Thymus (tissue), 11 donors: ENCODE data around the gene PDLIM1. TPM values are rescaled to one million over a fixed set of nuclear protein-coding genes. Genes with fewer than 3 reads are reported as not detected.

Experiments used
- DNase-seq, 9 donors: peaks; one replicate each; pipeline ENCODE4 v3.0.0-alpha.2; 2013; ENCODE audit warnings: low spot score in 9 of 9, low read depth in 6 of 9, missing footprints in 1 of 9
- H3K27ac ChIP-seq, 2 donors: one replicate each; pipeline ENCODE4 v1.5.1; 2013; ENCODE audit warnings: control low read depth in 1 of 2, low read depth in 1 of 2, low read length in 1 of 2, mild to moderate bottlenecking in 1 of 2, moderate library complexity in 1 of 2
- H3K27me3 ChIP-seq, 2 donors: one replicate each; pipeline ENCODE4 v1.5.1; 2013; ENCODE audit warnings: low read length in 1 of 2; ENCODE audit not compliant: control insufficient read depth in 2 of 2, insufficient read depth in 1 of 2
- H3K36me3 ChIP-seq, 2 donors: one replicate each; pipeline ENCODE4 v1.5.1; 2013; ENCODE audit warnings: low read length in 1 of 2, mild to moderate bottlenecking in 1 of 2, moderate library complexity in 1 of 2; ENCODE audit not compliant: control insufficient read depth in 2 of 2, insufficient read depth in 2 of 2
- H3K4me1 ChIP-seq, 2 donors: one replicate each; pipeline ENCODE4 v1.5.1; 2013; ENCODE audit warnings: low read length in 2 of 2; ENCODE audit not compliant: control insufficient read depth in 2 of 2, insufficient read depth in 2 of 2
- H3K4me3 ChIP-seq, 2 donors: one replicate each; pipeline ENCODE4 v1.5.1; 2013; ENCODE audit warnings: low read length in 2 of 2, control low read depth in 1 of 2, mild to moderate bottlenecking in 1 of 2
- H3K9me3 ChIP-seq, 2 donors: one replicate each; pipeline ENCODE4 v1.5.1; 2013; ENCODE audit warnings: low read length in 1 of 2, mild to moderate bottlenecking in 1 of 2; ENCODE audit not compliant: control insufficient read depth in 2 of 2, insufficient read depth in 1 of 2
- WGBS: extraction: QIAGEN DNeasy Blood & Tissue Kit; methylation state at CpG from one replicate; pipeline ENCODE4 v1.1.7; 2013; 5-methylcytosine and 5-hydroxymethylcytosine counted together
- polyA plus RNA-seq: library from polyadenylated mRNA; stranded (reverse); fragments of 200-250 nt; gene quantifications from one replicate; pipeline ENCODE4 v1.2.3, GENCODE V29; 2013
- total RNA-seq: library from RNA; stranded (reverse); fragments of 120-200 nt; gene quantifications from one replicate; pipeline ENCODE4 v1.2.4, GENCODE V29; 2013
- donor health status: healthy.

Gene PDLIM1
- total and polyA plus RNA-seq, 2 donors: 18.2 to 316 TPM

DNA sequence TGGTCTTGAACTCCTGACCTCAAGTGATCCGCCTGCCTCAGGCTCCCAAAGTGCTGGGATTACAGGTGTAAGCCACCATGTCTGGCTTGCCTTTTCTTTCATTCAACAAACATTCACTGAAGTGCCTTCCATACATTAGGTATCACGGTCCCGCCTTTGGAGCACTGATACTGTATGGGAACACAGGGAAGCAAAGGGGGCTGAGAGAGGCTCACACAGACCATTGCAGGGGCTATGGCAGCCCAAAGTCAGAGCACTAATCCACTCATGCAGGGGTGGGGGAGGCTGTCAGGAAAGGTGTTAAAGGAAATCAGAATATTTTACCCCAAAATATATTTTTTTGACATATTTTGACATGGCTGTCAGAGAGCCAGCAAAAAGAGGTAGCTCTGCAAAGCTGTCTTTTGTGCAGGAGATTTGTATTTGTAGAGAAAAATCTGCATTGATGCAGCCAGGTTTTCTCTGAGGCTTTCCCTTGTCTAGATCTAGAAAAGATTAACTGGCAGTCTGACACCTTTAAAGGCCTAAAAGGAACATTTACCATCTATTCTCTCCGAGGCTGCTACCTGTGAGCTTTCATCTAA, 42.0 kb upstream of the PDLIM1 start:
- WGBS: 95% methylated on average over 4 of the region's 4 CpGs
- Histone ChIP-seq H3K27me3 (no peaks in the 10 kb centered on the region), H3K4me1 (no peaks in the 10 kb centered on the region), H3K27ac (no peak overlapping the region), H3K4me3 (no peak overlapping the region), H3K9me3 (no peaks in the 10 kb centered on the region), H3K36me3 (no peaks in the 10 kb centered on the region)
- DNase-seq: no peak

DNA sequence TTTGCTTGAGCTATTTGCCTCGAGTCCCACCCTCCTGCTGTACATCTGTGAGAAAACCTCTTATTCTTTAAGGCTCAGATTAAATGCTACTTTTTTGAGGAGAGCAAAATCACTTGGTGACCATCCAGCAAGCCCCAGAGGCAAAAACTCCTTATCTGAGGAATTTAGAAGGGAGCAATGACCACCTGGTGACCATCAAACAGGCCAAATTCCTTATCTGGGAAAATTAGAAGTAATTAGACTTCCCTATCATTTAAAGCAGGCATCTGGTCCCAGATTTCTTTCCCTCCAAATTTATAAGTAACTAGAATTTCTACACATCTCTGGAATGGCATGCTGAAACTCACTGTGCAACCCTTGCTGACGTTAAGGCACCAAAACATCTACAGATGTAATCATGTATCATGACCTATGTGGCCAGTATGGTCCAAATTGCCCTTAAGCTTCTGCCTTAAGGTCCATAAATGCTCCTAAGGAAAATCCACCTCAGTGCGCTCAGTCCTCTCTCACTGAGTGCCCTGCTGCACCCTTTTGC, 40.9 kb upstream of the PDLIM1 start:
- 94% methylated on average over 3 of the region's 3 CpGs for WGBS
- Histone ChIP-seq H3K27ac (no peak overlapping the region), H3K9me3 (no peaks in the 10 kb centered on the region), H3K36me3 (no peaks in the 10 kb centered on the region), H3K27me3 (no peaks in the 10 kb centered on the region), H3K4me3 (no peak overlapping the region), H3K4me1 (no peaks in the 10 kb centered on the region)
- no peak for DNase-seq

DNA sequence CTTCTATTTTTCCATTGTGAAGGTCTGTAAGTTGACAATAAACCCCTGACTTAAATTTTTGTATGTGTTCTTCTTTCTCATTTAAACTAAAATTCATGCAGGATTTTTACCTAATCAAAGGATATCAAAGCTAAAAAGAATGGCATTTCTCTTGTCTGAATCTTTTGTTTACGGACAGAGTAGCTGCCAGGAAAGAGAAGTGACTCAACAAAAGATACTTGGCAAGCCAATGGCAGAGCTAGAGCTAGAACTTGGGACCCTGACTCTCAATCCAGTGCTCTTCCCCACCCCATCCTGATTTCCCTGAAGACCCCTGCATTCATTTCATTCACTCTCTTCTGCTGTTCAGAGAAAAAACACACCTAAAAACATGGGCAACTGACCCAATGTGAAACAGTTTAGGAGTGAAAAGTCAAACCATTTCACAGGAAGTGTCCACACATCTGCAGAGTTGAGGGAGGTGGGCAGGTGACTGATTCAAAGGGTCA, 40.2 kb upstream of the PDLIM1 start:
- DNase-seq: no peak
- H3K4me3 ChIP-seq: no peak overlapping the region
- no peaks in the 10 kb centered on the region for H3K9me3 ChIP-seq
- H3K4me1 ChIP-seq: no peaks in the 10 kb centered on the region
- 95% methylated on average over 1 of the region's 1 CpG for WGBS
- H3K36me3 ChIP-seq: no peaks in the 10 kb centered on the region
- H3K27ac ChIP-seq: no peak overlapping the region
- no peaks in the 10 kb centered on the region for H3K27me3 ChIP-seq

DNA sequence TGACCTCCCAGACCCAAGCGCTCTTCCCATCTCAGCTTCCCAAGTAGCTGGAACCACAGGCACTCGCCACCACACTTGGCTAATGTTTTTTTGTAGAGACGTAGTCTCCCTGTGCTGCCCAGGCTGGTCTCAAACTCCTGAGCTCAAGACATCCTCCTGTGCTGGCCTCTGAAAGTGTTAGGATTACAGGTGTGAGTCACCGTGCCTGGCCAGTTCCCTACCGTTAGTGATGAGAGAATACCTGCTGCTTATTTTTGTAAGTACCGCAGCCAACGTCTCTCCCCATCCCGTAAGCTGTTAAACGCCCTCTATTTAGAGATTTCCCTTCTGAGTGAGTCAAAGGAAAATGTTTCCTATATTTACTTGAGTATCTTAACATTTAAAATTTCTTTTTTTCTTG, 38.5 kb upstream of the PDLIM1 start:
- no peaks in the 10 kb centered on the region for H3K36me3 ChIP-seq
- 97% methylated on average over 9 of the region's 9 CpGs for WGBS
- no peak for DNase-seq
- no peak overlapping the region for H3K4me3 ChIP-seq
- no peaks in the 10 kb centered on the region for H3K4me1 ChIP-seq
- H3K9me3 ChIP-seq: no peaks in the 10 kb centered on the region
- no peak overlapping the region for H3K27ac ChIP-seq
- no peaks in the 10 kb centered on the region for H3K27me3 ChIP-seq

DNA sequence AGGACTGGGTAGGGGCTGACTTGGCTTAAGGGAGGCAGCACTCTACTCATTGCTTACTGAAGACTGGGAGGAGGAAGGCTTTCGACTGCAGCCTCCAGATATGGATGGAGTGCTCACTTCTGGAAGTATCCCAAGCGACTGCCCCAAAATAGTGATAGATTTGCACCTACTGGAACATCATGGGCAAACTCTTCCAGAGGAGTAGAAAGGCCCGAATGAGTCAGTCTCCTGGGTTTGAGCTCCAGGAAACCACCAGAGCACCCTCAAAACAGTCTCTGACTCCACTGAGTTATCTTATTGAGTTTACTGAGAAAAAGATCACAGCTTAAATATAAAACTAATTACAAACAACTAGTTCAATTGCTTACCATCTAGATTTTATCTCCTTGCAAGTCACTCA, 37.2 kb upstream of the PDLIM1 start:
- Histone ChIP-seq H3K9me3 (no peaks in the 10 kb centered on the region), H3K27me3 (no peaks in the 10 kb centered on the region), H3K36me3 (no peaks in the 10 kb centered on the region), H3K4me1 (no peaks in the 10 kb centered on the region), H3K4me3 (no peak overlapping the region), H3K27ac (no peak overlapping the region)
- WGBS: 88% methylated on average over 3 of the region's 3 CpGs
- DNase-seq: no peak

DNA sequence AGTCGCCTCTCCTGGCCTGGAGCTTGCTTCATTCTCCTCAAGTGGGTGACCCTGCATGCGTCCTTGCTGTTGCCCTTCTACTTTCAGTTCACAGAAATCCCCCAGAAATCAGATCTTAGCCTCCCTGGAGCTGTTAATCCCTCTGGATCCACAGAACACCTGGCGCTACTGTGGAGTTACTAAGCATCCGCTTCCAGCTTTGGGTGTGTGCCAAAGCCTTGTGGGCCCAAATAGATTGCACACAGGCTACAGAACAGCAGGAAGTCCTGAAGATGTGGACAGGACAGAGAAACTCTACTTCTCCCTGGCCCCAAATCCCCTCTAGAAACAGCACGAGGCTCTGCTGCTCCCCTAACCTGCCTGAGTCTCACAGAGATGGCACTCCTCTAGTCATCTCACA, 36.6 kb upstream of the PDLIM1 start:
- Histone ChIP-seq H3K27ac (peak overlapping the region; percentile 33), H3K27me3 (no peaks in the 10 kb centered on the region)
- WGBS: 88% methylated on average over 5 of the region's 5 CpGs

DNA sequence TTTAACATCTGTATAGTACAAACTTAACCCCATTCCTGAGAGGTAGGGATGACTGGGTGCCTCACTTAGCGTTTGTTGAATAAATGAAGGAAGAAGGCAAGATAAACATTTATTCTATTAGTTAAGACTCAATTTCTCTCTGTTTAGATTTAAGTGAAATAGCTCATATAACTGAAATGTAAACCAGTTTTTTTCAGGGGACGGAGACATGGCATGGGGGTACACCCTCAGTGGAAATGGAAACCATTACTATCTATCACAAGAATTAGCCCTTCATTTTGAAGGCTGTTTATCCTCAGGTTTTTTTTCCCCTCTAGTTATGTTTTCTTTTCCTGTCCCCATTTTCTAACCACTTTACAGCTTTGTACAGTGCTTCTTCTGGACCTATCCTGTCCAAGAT, 35.6 kb upstream of the PDLIM1 start:
- WGBS: 95% methylated on average over 2 of the region's 2 CpGs
- no peaks in the 10 kb centered on the region for H3K27me3 ChIP-seq
- no peak overlapping the region for H3K4me3 ChIP-seq
- H3K27ac ChIP-seq: no peak overlapping the region
- H3K36me3 ChIP-seq: no peaks in the 10 kb centered on the region
- no peaks in the 10 kb centered on the region for H3K9me3 ChIP-seq
- H3K4me1 ChIP-seq: no peaks in the 10 kb centered on the region
- DNase-seq: no peak

More for the DNA sequence above, 36.6 kb upstream of the PDLIM1 start:
- Histone ChIP-seq H3K4me1 (no peaks in the 10 kb centered on the region), H3K4me3 (no peak overlapping the region), H3K9me3 (no peaks in the 10 kb centered on the region), H3K36me3 (no peaks in the 10 kb centered on the region)
- DNase-seq: peak in 2 of 9 donors; percentile 8 to 29

DNA sequence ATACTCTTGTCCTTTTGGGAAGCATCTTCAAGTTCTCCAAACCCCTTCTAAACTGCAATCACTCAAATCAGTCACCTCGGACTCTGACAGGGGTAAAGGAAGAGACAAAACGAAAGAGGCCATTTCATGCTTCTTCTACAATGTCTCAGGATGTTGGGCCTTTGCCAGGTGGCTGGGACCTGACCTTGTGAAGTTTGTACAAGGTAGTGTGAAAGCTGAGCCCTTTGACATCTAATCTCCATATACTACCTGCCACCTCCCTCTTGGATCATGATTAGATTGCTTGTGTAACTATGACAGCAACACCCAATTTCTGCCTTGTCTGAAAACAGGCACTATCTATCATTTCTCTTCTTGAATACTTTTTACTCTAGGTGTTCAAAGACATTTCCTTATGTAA, 35.1 kb upstream of the PDLIM1 start:
- H3K4me3 ChIP-seq: no peak overlapping the region
- no peak for DNase-seq
- no peaks in the 10 kb centered on the region for H3K9me3 ChIP-seq
- no peaks in the 10 kb centered on the region for H3K4me1 ChIP-seq
- WGBS: 94% methylated on average over 2 of the region's 2 CpGs
- no peaks in the 10 kb centered on the region for H3K27me3 ChIP-seq
- no peak overlapping the region for H3K27ac ChIP-seq
- no peaks in the 10 kb centered on the region for H3K36me3 ChIP-seq

DNA sequence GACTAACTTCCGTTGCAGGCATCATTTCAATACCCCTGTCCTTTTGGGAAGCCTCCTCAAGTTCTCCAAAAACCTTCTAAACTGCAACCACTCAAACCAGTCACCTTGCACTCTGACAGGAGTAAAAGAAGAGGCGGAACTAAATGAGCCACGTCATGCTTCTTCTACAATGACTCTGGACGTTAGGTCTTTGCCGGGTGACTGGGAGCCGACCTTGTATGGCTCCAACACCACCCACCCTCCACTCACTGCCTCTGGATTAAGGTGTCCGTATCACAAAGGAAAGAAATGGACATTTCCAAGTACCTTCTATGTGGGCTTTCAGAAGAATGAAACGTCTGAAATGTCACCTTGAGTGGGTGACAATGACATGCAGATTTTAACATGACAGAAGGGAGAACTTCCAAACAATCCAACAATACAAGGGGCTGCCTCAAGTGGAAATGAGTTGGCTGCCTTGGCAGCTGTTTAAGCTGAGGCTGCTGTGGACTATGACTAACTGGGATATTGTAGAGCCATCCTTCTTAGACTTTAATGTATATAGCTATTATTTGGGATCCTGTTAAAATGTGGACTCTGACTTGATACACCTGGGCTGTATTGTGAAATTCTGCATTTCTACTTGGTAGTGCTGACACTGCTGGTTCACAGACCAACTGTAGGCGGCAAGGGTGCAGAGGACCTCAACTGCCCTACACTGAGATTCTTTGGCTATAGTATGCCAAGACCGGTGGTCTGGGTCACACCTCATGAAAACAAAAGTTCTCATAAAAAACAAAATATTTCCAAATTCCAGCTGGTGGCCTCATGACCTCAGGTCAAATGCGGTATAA, 33.8 kb upstream of the PDLIM1 start:
- no peak for DNase-seq
- 93% methylated on average over 11 of the region's 11 CpGs for WGBS
- H3K36me3 ChIP-seq: no peaks in the 10 kb centered on the region

More for the DNA sequence above, 33.8 kb upstream of the PDLIM1 start:
- Histone ChIP-seq H3K4me3 (no peak overlapping the region), H3K27me3 (no peaks in the 10 kb centered on the region), H3K27ac (no peak overlapping the region), H3K4me1 (no peaks in the 10 kb centered on the region), H3K9me3 (no peaks in the 10 kb centered on the region)
